Measurements from ENCODE around the gene EGFL7. TPM values are rescaled to one million over a fixed set of nuclear protein-coding genes. Genes with fewer than 3 reads are reported as not detected.

The EGFL7 gene
- total RNA-seq, 2 experiments from 2014 or later = 0.90 to 0.93 TPM

GRCh38 chr9:136620441-136621018 is 42.2 kb upstream of the EGFL7 start:
- Mint-ChIP-seq H3K4me1 (ENCODE audit: low read depth) (no peaks in the 10 kb centered on the region), H3K9me3 (no peaks in the 10 kb centered on the region), H3K27ac (no peak overlapping the region), H3K27me3 (peaks cover 3% of the 10 kb centered on the region), H3K4me3 (no peak overlapping the region), H3K36me3 (no peaks in the 10 kb centered on the region)
- DNase-seq = no peak
- ChIA-PET POLR2A (no interaction called here), CTCF (no interaction called here)
- intact Hi-C loops (cut with micrococcal nuclease) = no loop called here

- no peak overlapping the region for H3K27ac Mint-ChIP-seq
- no peak overlapping the region for H3K4me3 Mint-ChIP-seq
- no peak for DNase-seq
- no peaks in the 10 kb centered on the region for H3K4me1 Mint-ChIP-seq (ENCODE audit: low read depth)
- no peaks in the 10 kb centered on the region for H3K9me3 Mint-ChIP-seq
- H3K27me3 Mint-ChIP-seq = peaks cover 7% of the 10 kb centered on the region
- ChIA-PET POLR2A (no interaction called here), CTCF (no interaction called here)
- no peaks in the 10 kb centered on the region for H3K36me3 Mint-ChIP-seq
- intact Hi-C loops (cut with micrococcal nuclease) = no loop called here
Measured at GRCh38 chr9:136621019-136621733, 41.5 kb upstream of the EGFL7 start.

DNA sequence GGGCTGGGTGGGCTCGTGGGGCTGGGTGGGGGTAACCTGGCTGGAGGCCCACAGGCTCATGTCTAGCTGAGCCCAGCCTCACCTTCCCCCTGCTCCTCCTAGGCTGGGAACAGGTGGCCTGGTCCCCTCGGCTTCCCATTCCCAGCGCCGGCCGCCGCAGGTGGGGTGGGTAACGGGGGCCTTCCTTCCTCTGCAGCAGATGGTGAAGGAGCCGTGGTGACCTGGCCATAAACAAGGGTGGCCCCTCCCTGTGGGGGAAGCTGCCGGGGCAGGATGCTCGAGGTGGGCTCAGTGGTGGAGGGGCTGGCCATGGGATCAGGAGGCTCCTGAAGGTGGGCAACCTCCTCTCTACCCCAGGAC is 41.0 kb upstream of the EGFL7 start:
- no peaks in the 10 kb centered on the region for H3K9me3 Mint-ChIP-seq
- CTCF ChIA-PET = no interaction called here
- H3K4me3 Mint-ChIP-seq = no peak overlapping the region
- intact Hi-C loops (cut with micrococcal nuclease) = no loop called here
- no peak for DNase-seq
- no peaks in the 10 kb centered on the region for H3K36me3 Mint-ChIP-seq
- H3K27me3 Mint-ChIP-seq = peaks cover 6% of the 10 kb centered on the region
- POLR2A ChIA-PET = no interaction called here
- H3K27ac Mint-ChIP-seq = no peak overlapping the region
- H3K4me1 Mint-ChIP-seq (ENCODE audit: low read depth) = no peaks in the 10 kb centered on the region

DNA sequence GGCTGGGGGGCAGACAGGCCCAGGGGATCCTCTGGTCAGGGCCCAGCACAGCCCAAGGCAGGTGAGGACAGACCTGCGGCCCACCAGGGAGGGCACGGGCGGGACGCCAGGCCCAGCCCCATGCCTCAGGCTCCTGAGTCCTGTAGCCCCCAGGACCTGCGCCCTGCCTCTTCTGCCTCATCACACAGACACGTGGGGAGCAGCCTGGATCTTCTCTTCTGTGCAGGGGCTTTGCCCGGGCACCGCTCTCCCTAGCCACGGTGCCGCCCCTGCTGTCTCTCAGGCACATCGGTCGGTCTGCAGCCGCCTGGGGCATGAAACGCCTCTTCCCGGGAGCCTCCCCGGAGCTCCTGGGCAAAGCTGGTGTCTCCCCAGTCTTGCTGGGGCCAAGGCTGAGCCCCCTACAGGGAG is 40.2 kb upstream of the EGFL7 start:
- H3K27ac Mint-ChIP-seq = no peak overlapping the region
- POLR2A ChIA-PET = no interaction called here
- H3K27me3 Mint-ChIP-seq = peaks cover 8% of the 10 kb centered on the region
- no peak for DNase-seq
- H3K9me3 Mint-ChIP-seq = no peaks in the 10 kb centered on the region
- CTCF ChIA-PET = no interaction called here
- no peaks in the 10 kb centered on the region for H3K36me3 Mint-ChIP-seq
- H3K4me3 Mint-ChIP-seq = no peak overlapping the region
- intact Hi-C loops (cut with micrococcal nuclease) = no loop called here
- no peaks in the 10 kb centered on the region for H3K4me1 Mint-ChIP-seq (ENCODE audit: low read depth)

GRCh38 chr9:136623016-136623841 is 39.5 kb upstream of the EGFL7 start:
- intact Hi-C loops (cut with micrococcal nuclease) = no loop called here

DNA sequence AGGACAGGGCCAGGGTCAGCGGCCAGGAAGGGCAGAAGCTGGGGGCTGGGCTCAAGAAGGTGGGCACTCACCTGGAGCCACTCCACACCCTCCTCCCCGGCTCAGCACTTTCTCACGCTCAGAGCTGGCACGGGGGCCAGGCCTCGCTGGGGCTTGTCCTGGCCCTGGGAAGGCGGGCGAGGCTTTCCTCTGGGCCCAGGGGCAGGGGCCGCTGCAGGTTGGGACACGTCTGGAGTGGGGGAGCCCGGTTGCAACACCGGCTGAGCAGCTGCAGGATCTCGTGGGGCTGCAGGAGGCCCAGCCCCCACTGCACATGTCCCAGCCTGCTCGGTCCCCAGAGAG is 38.9 kb upstream of the EGFL7 start:
- POLR2A ChIA-PET = no interaction called here
- no peaks in the 10 kb centered on the region for H3K36me3 Mint-ChIP-seq
- CTCF ChIA-PET = interaction anchor here (7.3 kb wide), 1 partner anchor 136 kb away, joined by 106 read pairs; no protein-coding TSS in a partner anchor
- no peak for DNase-seq
- no peak overlapping the region for H3K27ac Mint-ChIP-seq
- H3K4me1 Mint-ChIP-seq (ENCODE audit: low read depth) = no peaks in the 10 kb centered on the region
- no peaks in the 10 kb centered on the region for H3K9me3 Mint-ChIP-seq
- intact Hi-C loops (cut with micrococcal nuclease) = no loop called here
- peaks cover 11% of the 10 kb centered on the region for H3K27me3 Mint-ChIP-seq
- no peak overlapping the region for H3K4me3 Mint-ChIP-seq

More at GRCh38 chr9:136623016-136623841, 39.5 kb upstream of the EGFL7 start:
- H3K27me3 Mint-ChIP-seq = peaks cover 11% of the 10 kb centered on the region
- ChIA-PET CTCF (interaction anchor here (7.3 kb wide), 1 partner anchor 136 kb away, joined by 106 read pairs; no protein-coding TSS in a partner anchor), POLR2A (no interaction called here)
- H3K27ac Mint-ChIP-seq = no peak overlapping the region
- H3K9me3 Mint-ChIP-seq = no peaks in the 10 kb centered on the region
- no peak overlapping the region for H3K4me3 Mint-ChIP-seq
- DNase-seq = no peak
- H3K36me3 Mint-ChIP-seq = no peaks in the 10 kb centered on the region
- H3K4me1 Mint-ChIP-seq (ENCODE audit: low read depth) = no peaks in the 10 kb centered on the region

GRCh38 chr9:136624184-136624951 is 38.3 kb upstream of the EGFL7 start:
- DNase-seq = no peak
- Mint-ChIP-seq H3K4me1 (ENCODE audit: low read depth) (no peaks in the 10 kb centered on the region), H3K27ac (no peak overlapping the region), H3K27me3 (peaks cover 11% of the 10 kb centered on the region), H3K36me3 (no peaks in the 10 kb centered on the region), H3K4me3 (no peak overlapping the region), H3K9me3 (no peaks in the 10 kb centered on the region)
- ChIA-PET CTCF (interaction anchor here (7.3 kb wide), 1 partner anchor 137 kb away, joined by 106 read pairs; no protein-coding TSS in a partner anchor), POLR2A (no interaction called here)
- intact Hi-C loops (cut with micrococcal nuclease) = no loop called here

GRCh38 chr9:136625101-136626065 is 37.3 kb upstream of the EGFL7 start:
- H3K27me3 Mint-ChIP-seq = peaks cover 11% of the 10 kb centered on the region
- H3K36me3 Mint-ChIP-seq = no peaks in the 10 kb centered on the region
- no peaks in the 10 kb centered on the region for H3K4me1 Mint-ChIP-seq (ENCODE audit: low read depth)
- CTCF ChIA-PET = interaction anchor here (7.3 kb wide), 1 partner anchor 138 kb away, joined by 106 read pairs; no protein-coding TSS in a partner anchor
- H3K4me3 Mint-ChIP-seq = no peak overlapping the region
- H3K27ac Mint-ChIP-seq = no peak overlapping the region
- H3K9me3 Mint-ChIP-seq = no peaks in the 10 kb centered on the region
- intact Hi-C loops (cut with micrococcal nuclease) = no loop called here
- POLR2A ChIA-PET = no interaction called here
- no peak for DNase-seq

DNA sequence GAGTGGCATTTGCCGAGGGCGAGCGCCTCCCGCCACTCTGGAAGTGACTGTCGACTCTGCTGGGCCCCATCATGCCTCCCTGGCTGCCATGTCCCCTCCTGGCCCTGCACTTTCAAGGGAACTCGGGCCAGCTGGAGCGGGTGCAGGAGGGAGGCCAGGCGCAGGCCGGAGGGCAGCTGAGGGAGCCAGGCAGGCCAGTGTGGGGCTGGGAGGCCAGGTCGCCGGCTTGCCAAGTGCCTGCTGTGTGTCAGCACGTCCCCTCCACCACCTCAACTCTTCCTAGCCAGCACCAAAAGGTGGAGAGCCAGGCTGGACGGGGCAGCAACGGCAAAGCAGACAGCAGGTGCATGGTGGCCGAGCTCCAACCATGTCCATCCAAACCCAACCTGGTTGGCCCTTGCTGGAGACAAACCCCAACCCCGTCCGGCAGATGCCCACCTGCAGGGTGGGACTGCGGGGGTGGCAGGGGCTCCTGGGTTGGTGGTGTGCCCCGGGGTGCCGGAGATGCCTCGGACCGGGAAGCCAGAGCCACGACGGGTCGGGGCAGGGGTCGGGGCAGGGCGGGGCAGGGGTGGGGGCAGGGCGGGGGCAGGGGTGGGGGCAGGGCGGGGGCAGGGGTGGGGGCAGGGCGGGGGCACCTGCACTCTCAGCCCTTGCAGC is 36.5 kb upstream of the EGFL7 start:
- no peaks in the 10 kb centered on the region for H3K9me3 Mint-ChIP-seq
- peaks cover 11% of the 10 kb centered on the region for H3K27me3 Mint-ChIP-seq
- ChIA-PET POLR2A (no interaction called here), CTCF (interaction anchor here (7.3 kb wide), 1 partner anchor 139 kb away, joined by 106 read pairs; no protein-coding TSS in a partner anchor)
- no peak overlapping the region for H3K4me3 Mint-ChIP-seq
- intact Hi-C loops (cut with micrococcal nuclease) = no loop called here
- no peak for DNase-seq
- no peak overlapping the region for H3K27ac Mint-ChIP-seq
- no peaks in the 10 kb centered on the region for H3K36me3 Mint-ChIP-seq
- H3K4me1 Mint-ChIP-seq (ENCODE audit: low read depth) = no peaks in the 10 kb centered on the region

DNA sequence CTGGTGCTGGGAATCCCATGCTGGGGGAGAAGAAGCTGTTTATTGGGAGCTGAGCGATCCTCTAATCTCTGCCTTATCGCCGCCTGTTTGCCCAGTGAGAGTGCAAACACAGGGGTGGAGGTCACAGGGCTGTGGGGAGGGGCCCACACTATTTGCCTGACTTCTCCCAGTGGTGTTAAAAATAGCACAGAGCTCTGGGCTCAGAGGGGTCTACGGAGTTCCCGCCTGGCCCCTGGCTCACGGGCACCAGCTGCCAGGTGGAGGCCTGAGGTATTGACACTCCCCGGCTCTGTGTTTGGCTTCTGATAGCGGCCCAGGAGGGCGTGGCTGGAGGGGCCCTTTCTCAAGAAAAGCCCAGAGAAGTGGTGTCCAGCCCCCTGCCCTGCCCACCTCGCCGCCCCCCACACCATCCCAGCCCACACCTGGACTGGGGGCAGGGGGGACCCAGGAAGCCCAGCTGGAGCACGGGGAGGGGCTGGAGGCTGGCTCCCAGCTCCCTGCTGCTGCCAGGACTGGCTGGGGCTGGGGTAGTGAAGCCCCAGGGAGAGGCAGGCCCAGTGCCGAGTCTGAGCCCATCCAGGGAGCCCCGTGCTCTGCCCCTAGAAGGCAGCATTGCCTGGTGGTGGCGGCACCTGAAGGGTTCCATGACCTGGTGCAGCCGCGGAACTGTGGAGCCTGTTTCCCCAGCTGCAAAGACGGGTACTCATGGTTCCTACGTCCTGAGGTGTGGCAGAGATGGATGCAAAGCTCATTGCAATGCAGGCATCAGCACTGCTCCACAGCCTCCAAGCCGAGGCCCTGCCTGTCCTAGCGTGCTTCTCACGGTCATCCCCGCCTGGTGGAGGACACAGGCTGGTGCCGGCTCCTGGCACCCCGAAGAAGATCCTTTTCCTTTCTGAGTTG is 35.7 kb upstream of the EGFL7 start:
- Mint-ChIP-seq H3K36me3 (no peaks in the 10 kb centered on the region), H3K4me1 (ENCODE audit: low read depth) (no peaks in the 10 kb centered on the region), H3K27ac (no peak overlapping the region), H3K9me3 (no peaks in the 10 kb centered on the region), H3K4me3 (no peak overlapping the region), H3K27me3 (peaks cover 11% of the 10 kb centered on the region)
- no peak for DNase-seq
- CTCF ChIA-PET = interaction anchor here (7.3 kb wide), 1 partner anchor 139 kb away, joined by 106 read pairs; no protein-coding TSS in a partner anchor
- intact Hi-C loops (cut with micrococcal nuclease) = no loop called here
- POLR2A ChIA-PET = no interaction called here

Measured in activated CD4-positive, alpha-beta memory T cell treated with anti-CD3 and anti-CD28 coated beads for 36 hours (primary cell).